Colonic mucosa (tissue), 4 donors: ENCODE data around the gene MACROD1. TPM values are rescaled to one million over a fixed set of nuclear protein-coding genes. Genes with fewer than 3 reads are reported as not detected.

Source experiments
- DNase-seq: peaks from one replicate; pipeline ENCODE4 v3.0.0-alpha.2; 2020
- H3K27ac ChIP-seq: fragments of 200-600 bp; one replicate; pipeline ENCODE4 v1.8.0; 2021
- H3K27me3 ChIP-seq: fragments of 200-600 bp; one replicate; pipeline ENCODE4 v1.8.0; 2021
- H3K36me3 ChIP-seq: fragments of 200-600 bp; one replicate; pipeline ENCODE4 v1.8.0; 2021
- H3K4me1 ChIP-seq: fragments of 200-600 bp; one replicate; pipeline ENCODE4 v1.8.0; 2021; ENCODE audit warnings: mild to moderate bottlenecking
- H3K4me3 ChIP-seq: fragments of 200-600 bp; one replicate; pipeline ENCODE4 v1.8.0; 2021
- H3K9ac ChIP-seq, 2 donors: one replicate each; pipeline ENCODE4 v1.7.0; 2013; ENCODE audit warnings: control low read depth in 2 of 2, low read depth in 2 of 2, low read length in 2 of 2
- H3K9me3 ChIP-seq: fragments of 200-600 bp; one replicate; pipeline ENCODE4 v1.8.0; 2021
- intact Hi-C: fragments of 100-400 bp; cut with DNase I; formaldehyde crosslinking; loops from one replicate; pipeline ENCODE4 v1.14.1; 2022
- total RNA-seq, 2 donors: library from RNA; stranded (reverse); fragmentation: NEBNext Ultra II Directional in 1 of 2; extraction: Animal tissue kit (Norgen Biotek cat#: 25700) in 1 of 2; gene quantifications; one replicate each; pipeline ENCODE4 v1.2.1, GENCODE V29; 2021
- TF ChIP-seq, protein P1 (sequence below): fragments of 200-600 bp; IDR thresholded peaks from one replicate; pipeline ENCODE4 v1.8.0; 2022; ENCODE audit warnings: antibody characterized with exemption, mild to moderate bottlenecking
- donor health status: healthy.
- donor health status: DM: no; HTN: no; CAD: no.
- donor health status: DM: no; HTN: no; CAD: no.

The MACROD1 gene
- total RNA-seq, 2 donors from 2014 or later = 18.6 to 22.9 TPM

GRCh38 chr11:64001484-64002420 lies 164.2 kb downstream of the MACROD1 start:
- no peak overlapping the region for H3K27ac ChIP-seq
- TF ChIP-seq, protein P1, sequence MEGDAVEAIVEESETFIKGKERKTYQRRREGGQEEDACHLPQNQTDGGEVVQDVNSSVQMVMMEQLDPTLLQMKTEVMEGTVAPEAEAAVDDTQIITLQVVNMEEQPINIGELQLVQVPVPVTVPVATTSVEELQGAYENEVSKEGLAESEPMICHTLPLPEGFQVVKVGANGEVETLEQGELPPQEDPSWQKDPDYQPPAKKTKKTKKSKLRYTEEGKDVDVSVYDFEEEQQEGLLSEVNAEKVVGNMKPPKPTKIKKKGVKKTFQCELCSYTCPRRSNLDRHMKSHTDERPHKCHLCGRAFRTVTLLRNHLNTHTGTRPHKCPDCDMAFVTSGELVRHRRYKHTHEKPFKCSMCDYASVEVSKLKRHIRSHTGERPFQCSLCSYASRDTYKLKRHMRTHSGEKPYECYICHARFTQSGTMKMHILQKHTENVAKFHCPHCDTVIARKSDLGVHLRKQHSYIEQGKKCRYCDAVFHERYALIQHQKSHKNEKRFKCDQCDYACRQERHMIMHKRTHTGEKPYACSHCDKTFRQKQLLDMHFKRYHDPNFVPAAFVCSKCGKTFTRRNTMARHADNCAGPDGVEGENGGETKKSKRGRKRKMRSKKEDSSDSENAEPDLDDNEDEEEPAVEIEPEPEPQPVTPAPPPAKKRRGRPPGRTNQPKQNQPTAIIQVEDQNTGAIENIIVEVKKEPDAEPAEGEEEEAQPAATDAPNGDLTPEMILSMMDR = no peak
- DNase-seq = no peak
- H3K4me3 ChIP-seq = no peak overlapping the region
- intact Hi-C loops = no loop called here
- peaks cover 10% of the 10 kb centered on the region for H3K36me3 ChIP-seq
- no peak overlapping the region for H3K9ac ChIP-seq
- H3K9me3 ChIP-seq = no peaks in the 10 kb centered on the region
- peaks cover 10% of the 10 kb centered on the region for H3K4me1 ChIP-seq
- no peaks in the 10 kb centered on the region for H3K27me3 ChIP-seq

GRCh38 chr11:64000740-64001483 lies 165.0 kb downstream of the MACROD1 start:
- H3K9me3 ChIP-seq = no peaks in the 10 kb centered on the region
- TF ChIP-seq, protein P1 = no peak
- peaks cover 11% of the 10 kb centered on the region for H3K36me3 ChIP-seq
- intact Hi-C loops = loop anchor here (1.0 kb wide), 1 partner anchor 147 kb away; no protein-coding TSS in a partner anchor
- H3K27me3 ChIP-seq = no peaks in the 10 kb centered on the region
- H3K27ac ChIP-seq = no peak overlapping the region
- H3K4me3 ChIP-seq = peak overlapping the region; percentile 30
- no peak for DNase-seq
- H3K4me1 ChIP-seq = peaks cover 9% of the 10 kb centered on the region
- H3K9ac ChIP-seq = peak overlapping the region in 1 of 2 donors; percentile 26

DNA sequence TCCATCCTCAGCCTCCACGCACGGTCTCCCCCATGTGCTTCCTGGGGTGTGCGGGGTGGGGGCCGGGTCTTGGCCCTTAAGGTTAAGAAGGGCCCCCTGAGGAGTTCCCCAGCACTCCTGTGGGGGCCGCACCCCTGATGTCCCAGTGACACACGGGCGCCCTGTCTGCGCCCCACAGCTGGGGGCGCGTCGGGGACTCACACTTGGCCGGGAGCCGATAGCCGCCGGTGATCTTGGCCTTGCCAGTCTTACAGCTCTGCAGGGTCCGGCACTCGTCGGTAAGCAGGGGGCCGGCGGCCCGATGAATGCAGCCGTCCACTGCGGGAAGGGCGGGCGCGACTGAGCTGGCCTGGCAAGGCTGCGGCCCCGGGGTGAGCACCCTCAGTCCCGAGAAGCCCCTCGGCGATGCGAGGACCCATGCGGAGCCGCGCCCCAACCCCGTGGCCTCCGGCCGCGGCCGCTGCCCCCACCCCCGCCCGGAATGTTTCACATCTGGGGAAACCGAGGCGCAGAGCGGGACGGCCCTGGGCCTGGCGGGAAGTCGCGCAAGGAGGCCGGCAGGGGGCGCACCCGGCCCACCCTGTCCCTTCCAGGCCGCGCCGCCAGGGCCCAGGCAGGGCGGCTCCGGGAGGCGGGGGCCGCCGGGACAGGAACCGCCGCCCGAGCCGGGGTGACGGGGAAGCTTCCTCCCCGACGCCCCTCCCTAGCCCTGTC lies 165.7 kb downstream of the MACROD1 start:
- peaks cover 9% of the 10 kb centered on the region for H3K4me1 ChIP-seq
- H3K4me3 ChIP-seq = peak overlapping the region; percentile 30
- TF ChIP-seq, protein P1 = peak; percentile 68
- H3K36me3 ChIP-seq = peaks cover 11% of the 10 kb centered on the region
- H3K27me3 ChIP-seq = no peaks in the 10 kb centered on the region
- DNase-seq = peak; percentile 66
- no peaks in the 10 kb centered on the region for H3K9me3 ChIP-seq
- H3K9ac ChIP-seq = peak overlapping the region in 1 of 2 donors; percentile 35
- no peak overlapping the region for H3K27ac ChIP-seq
- intact Hi-C loops = loop anchor here (1.0 kb wide), 1 partner anchor 148 kb away; no protein-coding TSS in a partner anchor

DNA sequence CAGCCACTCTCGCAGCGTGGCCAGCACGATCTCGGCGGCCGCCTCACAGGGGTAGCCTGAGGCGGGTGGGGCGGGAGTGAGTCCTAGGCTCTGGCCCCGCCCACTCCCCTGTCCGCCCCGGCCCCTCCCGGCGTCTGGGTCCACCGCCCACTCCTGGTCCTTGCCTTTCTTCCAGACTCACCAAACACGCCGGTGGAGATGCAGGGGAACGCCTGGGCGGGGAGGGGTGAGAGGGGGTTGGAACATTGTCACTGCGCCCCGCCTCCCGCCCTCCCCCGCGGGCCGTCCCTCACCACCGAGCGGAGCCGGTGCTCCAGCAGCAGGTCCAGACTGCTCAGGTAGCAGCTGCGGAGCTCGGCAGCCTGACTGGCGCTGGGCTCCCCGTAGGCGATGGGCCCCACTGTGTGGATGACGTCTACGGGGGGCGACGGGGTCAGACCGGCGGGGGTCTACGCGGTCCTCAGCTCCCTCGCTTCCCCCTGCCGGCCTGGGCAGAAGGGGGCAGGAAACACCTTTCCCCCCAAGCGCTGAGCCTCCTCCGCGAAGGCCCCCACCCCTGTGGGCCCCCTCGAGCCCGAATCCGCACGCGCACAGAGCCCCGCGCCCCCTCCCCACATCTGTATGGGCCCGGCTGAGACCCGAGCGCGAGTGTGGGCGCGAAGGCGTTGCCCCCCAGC lies 166.4 kb downstream of the MACROD1 start:
- H3K27me3 ChIP-seq = no peaks in the 10 kb centered on the region
- peaks cover 11% of the 10 kb centered on the region for H3K36me3 ChIP-seq
- no peak overlapping the region for H3K27ac ChIP-seq
- intact Hi-C loops = loop anchor here (1.0 kb wide), 1 partner anchor 149 kb away; no protein-coding TSS in a partner anchor
- H3K4me1 ChIP-seq = peaks cover 9% of the 10 kb centered on the region
- peak; percentile 79 for DNase-seq
- H3K9me3 ChIP-seq = no peaks in the 10 kb centered on the region
- peak overlapping the region in 1 of 2 donors; percentile 35 for H3K9ac ChIP-seq
- peak overlapping the region; percentile 30 for H3K4me3 ChIP-seq
- TF ChIP-seq, protein P1 = no peak
